ENCODE results near the gene KANK4. TPM values are rescaled to one million over a fixed set of nuclear protein-coding genes. Genes with fewer than 3 reads are reported as not detected.
"Not testable (repeated sequence)": the region's sequence is repeated elsewhere in the genome, so short reads cannot be mapped to it uniquely, and the experiment has no call there.

The KANK4 gene
- total RNA-seq, 2 experiments from 2014 or later, result not detected

DNA sequence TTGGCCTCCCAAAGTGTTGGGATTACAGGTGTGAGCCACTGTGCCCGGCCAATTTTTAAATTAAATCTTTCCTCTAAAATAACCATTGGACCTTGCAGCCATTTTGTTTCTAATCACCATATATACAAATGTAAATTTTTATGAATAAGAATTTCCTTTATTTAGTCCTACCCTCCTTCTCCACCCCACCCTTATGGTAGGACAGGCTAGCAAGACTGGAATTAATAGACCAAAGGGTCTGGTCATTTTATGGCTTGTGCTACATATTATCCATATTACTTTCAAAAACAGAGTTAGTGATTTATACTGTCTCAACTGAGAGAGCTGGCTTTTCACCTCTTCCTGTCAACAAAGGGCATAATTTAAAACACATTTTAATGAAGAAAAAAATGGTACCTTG lies 98.1 kb downstream of the KANK4 start:
- Histone ChIP-seq H3K27ac (ENCODE audit: low read depth, low read length, poor library complexity, severe bottlenecking) (no peak overlapping the region), H3K4me1 (ENCODE audit: insufficient read depth, low read length, poor library complexity, severe bottlenecking) (no peaks in the 10 kb centered on the region), H4K20me1 (ENCODE audit: insufficient read depth, low read length) (no peaks in the 10 kb centered on the region), H2AFZ (ENCODE audit: low read length) (no peak overlapping the region), H3K9me3 (ENCODE audit: low read length) (no peaks in the 10 kb centered on the region), H3K9me2 (ENCODE audit: insufficient read depth, low read length) (no peaks in the 10 kb centered on the region), H3K79me2 (ENCODE audit: insufficient read depth, low read depth, low read length) (no peaks in the 10 kb centered on the region), H3K36me3 (ENCODE audit: insufficient read depth, low read length) (no peaks in the 10 kb centered on the region), H3K4me2 (ENCODE audit: low read length) (no peak overlapping the region), H3K4me3 (ENCODE audit: low read depth, low read length, poor library complexity, severe bottlenecking) (no peak overlapping the region)
- ChIA-PET POLR2A (no interaction called here), CTCF (ENCODE audit: unreplicated experiment) (no interaction called here)
- TF ChIP-seq, protein P1, sequence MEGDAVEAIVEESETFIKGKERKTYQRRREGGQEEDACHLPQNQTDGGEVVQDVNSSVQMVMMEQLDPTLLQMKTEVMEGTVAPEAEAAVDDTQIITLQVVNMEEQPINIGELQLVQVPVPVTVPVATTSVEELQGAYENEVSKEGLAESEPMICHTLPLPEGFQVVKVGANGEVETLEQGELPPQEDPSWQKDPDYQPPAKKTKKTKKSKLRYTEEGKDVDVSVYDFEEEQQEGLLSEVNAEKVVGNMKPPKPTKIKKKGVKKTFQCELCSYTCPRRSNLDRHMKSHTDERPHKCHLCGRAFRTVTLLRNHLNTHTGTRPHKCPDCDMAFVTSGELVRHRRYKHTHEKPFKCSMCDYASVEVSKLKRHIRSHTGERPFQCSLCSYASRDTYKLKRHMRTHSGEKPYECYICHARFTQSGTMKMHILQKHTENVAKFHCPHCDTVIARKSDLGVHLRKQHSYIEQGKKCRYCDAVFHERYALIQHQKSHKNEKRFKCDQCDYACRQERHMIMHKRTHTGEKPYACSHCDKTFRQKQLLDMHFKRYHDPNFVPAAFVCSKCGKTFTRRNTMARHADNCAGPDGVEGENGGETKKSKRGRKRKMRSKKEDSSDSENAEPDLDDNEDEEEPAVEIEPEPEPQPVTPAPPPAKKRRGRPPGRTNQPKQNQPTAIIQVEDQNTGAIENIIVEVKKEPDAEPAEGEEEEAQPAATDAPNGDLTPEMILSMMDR (conservative IDR thresholded peaks at IDR 0.05; ENCODE audit: low read length), result no peak
- TF ChIP-seq EZH2phosphoT487 (IDR thresholded peaks at IDR 0.05; ENCODE audit: borderline replicate concordance, low read depth, low read length), result no peak
- BruUV-seq (replicated peaks), result no TSS peak
- intact Hi-C loops (cut with micrococcal nuclease; ENCODE audit: unreplicated experiment), result no loop called here
- no peak for DNase-seq (ENCODE audit: low spot score)

DNA sequence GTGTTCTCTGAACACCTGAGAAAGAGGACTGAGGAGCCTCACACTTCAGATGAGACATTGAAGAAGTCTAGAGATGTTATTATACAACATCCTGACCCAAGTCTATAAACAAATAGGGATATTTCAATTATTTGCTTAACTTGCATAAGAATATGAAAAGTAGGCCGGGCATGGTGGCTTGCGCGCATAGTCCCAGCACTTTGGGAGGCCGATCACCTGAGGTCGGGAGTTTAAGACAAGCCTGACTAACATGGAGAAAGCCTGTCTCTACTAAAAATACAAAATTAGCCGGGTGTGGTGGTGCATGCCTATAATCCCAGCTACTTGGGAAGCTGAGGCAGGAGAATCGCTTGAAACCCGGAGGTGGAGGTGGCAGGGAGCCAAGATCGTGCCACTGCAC lies 98.8 kb downstream of the KANK4 start:
- H3K4me1 ChIP-seq (ENCODE audit: insufficient read depth, low read length, poor library complexity, severe bottlenecking); DNase-seq (ENCODE audit: low spot score); H3K9me3 ChIP-seq (ENCODE audit: low read length); H2AFZ ChIP-seq (ENCODE audit: low read length); CTCF ChIA-PET (ENCODE audit: unreplicated experiment); H3K79me2 ChIP-seq (ENCODE audit: insufficient read depth, low read depth, low read length); H3K4me2 ChIP-seq (ENCODE audit: low read length); H4K20me1 ChIP-seq (ENCODE audit: insufficient read depth, low read length); POLR2A ChIA-PET; BruUV-seq (replicated peaks); H3K4me3 ChIP-seq (ENCODE audit: low read depth, low read length, poor library complexity, severe bottlenecking); intact Hi-C loops (cut with micrococcal nuclease; ENCODE audit: unreplicated experiment); H3K36me3 ChIP-seq (ENCODE audit: insufficient read depth, low read length); H3K27ac ChIP-seq (ENCODE audit: low read depth, low read length, poor library complexity, severe bottlenecking); H3K9me2 ChIP-seq (ENCODE audit: insufficient read depth, low read length): not testable (repeated sequence)

DNA sequence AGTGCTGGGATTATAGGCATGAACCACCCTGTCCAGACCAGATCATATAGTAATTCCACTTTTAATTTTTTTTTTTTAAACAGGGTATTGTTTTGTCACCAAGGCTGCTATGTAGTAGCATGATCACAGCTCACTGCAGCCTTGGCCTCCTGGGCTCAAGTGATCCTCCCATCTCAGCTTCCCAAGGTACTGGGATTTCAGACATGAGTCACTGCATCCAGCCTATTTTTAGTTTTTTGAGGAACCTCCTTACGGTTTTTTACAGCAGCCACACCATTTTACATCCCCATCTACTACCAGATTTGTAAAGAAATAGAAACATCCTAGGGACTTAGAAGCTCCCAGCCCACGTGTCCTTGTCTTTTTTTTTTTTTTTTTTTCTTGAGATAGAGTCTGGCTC lies 100.6 kb downstream of the KANK4 start:
- Histone ChIP-seq H3K36me3 (ENCODE audit: insufficient read depth, low read length) (no peaks in the 10 kb centered on the region), H3K4me3 (ENCODE audit: low read depth, low read length, poor library complexity, severe bottlenecking) (no peak overlapping the region), H3K4me1 (ENCODE audit: insufficient read depth, low read length, poor library complexity, severe bottlenecking) (no peaks in the 10 kb centered on the region), H3K79me2 (ENCODE audit: insufficient read depth, low read depth, low read length) (no peaks in the 10 kb centered on the region), H3K9me3 (ENCODE audit: low read length) (no peaks in the 10 kb centered on the region), H3K9me2 (ENCODE audit: insufficient read depth, low read length) (no peaks in the 10 kb centered on the region), H3K27ac (ENCODE audit: low read depth, low read length, poor library complexity, severe bottlenecking) (no peak overlapping the region), H3K4me2 (ENCODE audit: low read length) (no peak overlapping the region), H2AFZ (ENCODE audit: low read length) (no peak overlapping the region), H4K20me1 (ENCODE audit: insufficient read depth, low read length) (no peaks in the 10 kb centered on the region)
- no TSS peak for BruUV-seq (replicated peaks)
- intact Hi-C loops (cut with micrococcal nuclease; ENCODE audit: unreplicated experiment), result no loop called here
- ChIA-PET CTCF (ENCODE audit: unreplicated experiment) (no interaction called here), POLR2A (interaction anchor here (0.7 kb wide), 1 partner anchor 1859 kb away, joined by 3 read pairs; no protein-coding TSS in a partner anchor)
- TF ChIP-seq, protein P1 (conservative IDR thresholded peaks at IDR 0.05; ENCODE audit: low read length), result no peak
- TF ChIP-seq EZH2phosphoT487 (IDR thresholded peaks at IDR 0.05; ENCODE audit: borderline replicate concordance, low read depth, low read length), result no peak
- no peak for DNase-seq (ENCODE audit: low spot score)
